ENCODE data around the gene PLEKHA4. TPM values are rescaled to one million over a fixed set of nuclear protein-coding genes. Genes with fewer than 3 reads are reported as not detected.
A peak's percentile ranks its signal among the peaks of the same experiment; 100 is the strongest.
"Not testable (repeated sequence)": the region's sequence is repeated elsewhere in the genome, so short reads cannot be mapped to it uniquely, and the experiment has no call there.

PLEKHA4 gene
- total RNA-seq, 1 experiment from 2014 or later: 14.8 TPM

- H3K27me3 Mint-ChIP-seq (ENCODE audit: low read depth): no peaks in the 10 kb centered on the region
- POLR2A ChIA-PET: interaction anchor here (0.7 kb wide), 1 partner anchor 687 kb away, joined by 4 read pairs; no protein-coding TSS in a partner anchor
- TF ChIP-seq MLX (CRISPR knock-in tag; IDR thresholded peaks at IDR 0.05): no peak
- TF ChIP-seq ZNF121 (CRISPR knock-in tag; IDR thresholded peaks at IDR 0.05): peak; percentile 18; the same call in 1 of the 2 replicates
- CTCF ChIA-PET: interaction anchor here (0.7 kb wide), 1 partner anchor 14 kb away, joined by 4 read pairs; no protein-coding TSS in a partner anchor
- DNase-seq (ENCODE audit: low spot score): no peak
- H3K27ac Mint-ChIP-seq: no peak overlapping the region
- ATAC-seq: no peak
- H3K4me3 Mint-ChIP-seq: no peak overlapping the region
- H3K4me1 Mint-ChIP-seq: no peaks in the 10 kb centered on the region
- H3K36me3 Mint-ChIP-seq: peaks cover 50% of the 10 kb centered on the region
- no peaks in the 10 kb centered on the region for H3K9me3 Mint-ChIP-seq
Observed at GRCh38 chr19:48906324-48906723, 37.9 kb upstream of the PLEKHA4 start.

- DNase-seq (ENCODE audit: low spot score) (no peak), ATAC-seq (no peak)
- Mint-ChIP-seq H3K9me3 (no peaks in the 10 kb centered on the region), H3K4me1 (peaks cover 6% of the 10 kb centered on the region), H3K4me3 (no peak overlapping the region), H3K27me3 (ENCODE audit: low read depth) (no peaks in the 10 kb centered on the region), H3K27ac (no peak overlapping the region), H3K36me3 (peaks cover 45% of the 10 kb centered on the region)
- ChIA-PET CTCF (interaction anchor here (0.5 kb wide), 1 partner anchor 187 kb away, joined by 3 read pairs; no protein-coding TSS in a partner anchor), POLR2A (no interaction called here)
- TF ChIP-seq RORB (CRISPR knock-in tag; IDR thresholded peaks at IDR 0.05) (no peak), STAT6 (CRISPR knock-in tag; conservative IDR thresholded peaks at IDR 0.05; ENCODE audit: low read depth) (no peak), ZNF423 (CRISPR knock-in tag; IDR thresholded peaks at IDR 0.05) (no peak), NR3C1 (CRISPR knock-in tag; conservative IDR thresholded peaks at IDR 0.05; ENCODE audit: low read depth) (no peak), ATF6 (CRISPR knock-in tag; IDR thresholded peaks at IDR 0.05) (no peak), TEAD4 (CRISPR knock-in tag; IDR thresholded peaks at IDR 0.05) (no peak), ZNF219 (CRISPR knock-in tag; IDR thresholded peaks at IDR 0.05; ENCODE audit: borderline replicate concordance) (no peak), ZBTB21 (CRISPR knock-in tag; IDR thresholded peaks at IDR 0.05; ENCODE audit: borderline replicate concordance) (no peak), ATF2 (CRISPR knock-in tag; IDR thresholded peaks at IDR 0.05; ENCODE audit: borderline replicate concordance, low read depth) (no peak), USF1 (CRISPR knock-in tag; IDR thresholded peaks at IDR 0.05) (no peak), ARID4B (CRISPR knock-in tag; IDR thresholded peaks at IDR 0.05; ENCODE audit: borderline replicate concordance) (no peak), NFE2L1 (CRISPR knock-in tag; IDR thresholded peaks at IDR 0.05) (no peak), EMX1 (CRISPR knock-in tag; IDR thresholded peaks at IDR 0.05) (no peak), NFATC4 (CRISPR knock-in tag; IDR thresholded peaks at IDR 0.05) (no peak)
- TF ChIP-seq, protein P1, sequence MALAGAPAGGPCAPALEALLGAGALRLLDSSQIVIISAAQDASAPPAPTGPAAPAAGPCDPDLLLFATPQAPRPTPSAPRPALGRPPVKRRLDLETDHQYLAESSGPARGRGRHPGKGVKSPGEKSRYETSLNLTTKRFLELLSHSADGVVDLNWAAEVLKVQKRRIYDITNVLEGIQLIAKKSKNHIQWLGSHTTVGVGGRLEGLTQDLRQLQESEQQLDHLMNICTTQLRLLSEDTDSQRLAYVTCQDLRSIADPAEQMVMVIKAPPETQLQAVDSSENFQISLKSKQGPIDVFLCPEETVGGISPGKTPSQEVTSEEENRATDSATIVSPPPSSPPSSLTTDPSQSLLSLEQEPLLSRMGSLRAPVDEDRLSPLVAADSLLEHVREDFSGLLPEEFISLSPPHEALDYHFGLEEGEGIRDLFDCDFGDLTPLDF (CRISPR knock-in tag; IDR thresholded peaks at IDR 0.05): no peak
Observed at GRCh38 chr19:48905664-48906063, 37.2 kb upstream of the PLEKHA4 start.

- H3K27ac Mint-ChIP-seq; H3K9me3 Mint-ChIP-seq; H3K4me1 Mint-ChIP-seq; CTCF ChIA-PET; ATAC-seq; POLR2A ChIA-PET; H3K4me3 Mint-ChIP-seq; DNase-seq (ENCODE audit: low spot score); H3K27me3 Mint-ChIP-seq (ENCODE audit: low read depth): not testable (repeated sequence)
- H3K36me3 Mint-ChIP-seq: peaks cover 37% of the 10 kb centered on the region
Observed at GRCh38 chr19:48903788-48904187, 35.4 kb upstream of the PLEKHA4 start.

Measured in WTC11 (cell line).